Smooth muscle cell (in vitro differentiated cells): ENCODE data around the gene NUB1. TPM values are rescaled to one million over a fixed set of nuclear protein-coding genes. Genes with fewer than 3 reads are reported as not detected.
A peak's percentile ranks its signal among the peaks of the same experiment; 100 is the strongest.

Experiments used
- DNase-seq: peaks from one replicate; lab custom pipeline; 2025; ENCODE audit not compliant: unreplicated experiment; lab: John Stamatoyannopoulos, UW
- H2AFZ ChIP-seq: fragments of 200-600 bp; sonication (generic); 2 replicates; pipeline ENCODE4 v1.6.0; 2016; ENCODE audit warnings: antibody characterized with exemption, low read depth, mild to moderate bottlenecking
- H3F3A ChIP-seq: fragments of 200-600 bp; sonication (generic); 2 replicates; pipeline ENCODE4 v1.6.0; 2017; ENCODE audit warnings: antibody characterized with exemption, low read depth
- H3K27ac ChIP-seq: fragments of 200-600 bp; sonication (generic); 2 replicates; pipeline ENCODE4 v1.5.1; 2016; ENCODE audit warnings: low read depth, mild to moderate bottlenecking
- H3K27me3 ChIP-seq: fragments of 200-600 bp; sonication (generic); 2 replicates; pipeline ENCODE4 v1.6.1; 2016; ENCODE audit warnings: low read depth, mild to moderate bottlenecking
- H3K36me3 ChIP-seq: fragments of 200-600 bp; sonication (generic); 2 replicates; pipeline ENCODE4 v1.5.1; 2016; ENCODE audit warnings: low read depth
- H3K4me1 ChIP-seq: fragments of 200-600 bp; sonication (generic); 2 replicates; pipeline ENCODE4 v1.5.1; 2016; ENCODE audit warnings: low read depth
- H3K4me2 ChIP-seq: fragments of 200-600 bp; sonication (generic); 2 replicates; pipeline ENCODE4 v1.6.0; 2016; ENCODE audit warnings: mild to moderate bottlenecking
- H3K4me3 ChIP-seq: fragments of 200-600 bp; sonication (generic); 2 replicates; pipeline ENCODE4 v1.5.1; 2016; ENCODE audit warnings: mild to moderate bottlenecking
- H3K79me2 ChIP-seq: fragments of 200-600 bp; sonication (generic); 2 replicates; pipeline ENCODE4 v1.6.0; 2016; ENCODE audit warnings: low read depth, mild to moderate bottlenecking
- H3K9ac ChIP-seq: fragments of 200-600 bp; sonication (generic); 2 replicates; pipeline ENCODE4 v1.6.0; 2016; ENCODE audit warnings: low read depth
- H3K9me3 ChIP-seq: fragments of 200-600 bp; sonication (generic); replicated peaks from 2 replicates; pipeline ENCODE4 v1.5.1; 2016; ENCODE audit warnings: low read depth
- H4K20me1 ChIP-seq: fragments of 200-600 bp; sonication (generic); 2 replicates; pipeline ENCODE4 v1.6.0; 2016; ENCODE audit warnings: low read depth
- WGBS: methylation state at CpG from one replicate; pipeline ENCODE4 v1.1.7; 2016; ENCODE audit warnings: low lambda C conversion rate; 5-methylcytosine and 5-hydroxymethylcytosine counted together
- polyA plus RNA-seq: library from polyadenylated mRNA; unstranded; fragments of >200 nt; fragmentation: Nextera tagmentation; extraction: Ambion mirVana; gene quantifications from 2 replicates; pipeline ENCODE4 v1.2.1, GENCODE V29; 2016
- total RNA-seq: library from RNA; depleted of rRNA; stranded (reverse); fragments of >200 nt; gene quantifications from 2 replicates; pipeline ENCODE4 v1.2.3, GENCODE V29; 2014
- TF ChIP-seq, protein P1 (sequence below): fragments of 200-600 bp; sonication (generic); IDR thresholded peaks from 2 replicates; pipeline ENCODE4 v1.5.1; 2017; ENCODE audit warnings: borderline replicate concordance, mild to moderate bottlenecking, antibody characterized with exemption; ENCODE audit not compliant: insufficient read depth, poor library complexity, severe bottlenecking

Gene NUB1
- total and polyA plus RNA-seq, 2 experiments from 2014 or later: 28.5 to 36.9 TPM

DNA sequence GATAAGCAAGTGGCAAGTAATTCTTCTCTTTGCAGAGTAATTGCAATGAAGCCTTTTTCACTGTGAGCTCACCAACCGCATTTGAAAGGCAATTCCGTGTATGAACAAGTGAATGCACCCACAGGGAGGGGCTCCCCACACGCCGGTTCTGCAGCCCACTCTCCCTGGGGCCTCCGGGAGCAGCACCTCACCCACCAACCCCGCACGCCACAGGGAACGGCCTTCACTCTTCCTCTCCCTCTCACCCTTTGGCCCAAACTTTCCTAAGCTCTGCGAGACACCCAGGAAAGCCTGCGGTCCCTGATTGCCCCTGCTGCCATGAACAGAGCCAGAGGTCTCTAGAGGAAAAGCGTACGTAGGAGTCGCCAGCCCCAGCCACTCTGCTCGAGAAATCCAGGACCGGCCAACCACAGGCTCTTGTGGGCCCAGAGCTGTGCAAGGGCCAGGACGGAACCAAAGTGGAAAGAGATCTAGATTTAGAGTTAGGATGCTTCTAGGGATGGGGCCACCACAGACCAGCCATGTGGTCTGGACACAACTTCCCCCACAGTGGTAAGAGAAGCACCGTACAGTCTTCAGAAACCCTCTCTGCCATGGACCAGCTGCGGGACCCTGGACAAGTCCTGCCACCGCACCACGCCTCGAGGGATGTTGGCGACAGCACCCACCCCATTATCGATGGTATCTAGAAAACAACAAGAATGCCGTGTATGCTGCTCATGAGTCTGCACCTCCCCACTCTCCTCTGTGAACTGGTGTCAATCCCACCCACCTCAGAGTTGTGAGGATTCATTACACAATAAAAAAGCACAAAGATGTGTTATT lies 64.7 kb downstream of the NUB1 start:
- no peak overlapping the region for H3K4me2 ChIP-seq
- peaks cover 29% of the 10 kb centered on the region for H3K27me3 ChIP-seq
- H3F3A ChIP-seq: no peaks in the 10 kb centered on the region
- no peak overlapping the region for H3K9ac ChIP-seq
- 96% methylated on average over 24 of the region's 24 CpGs for WGBS
- no peak overlapping the region for H3K4me3 ChIP-seq
- DNase-seq: no peak
- no peak overlapping the region for H2AFZ ChIP-seq
- no peak overlapping the region for H3K27ac ChIP-seq
- H4K20me1 ChIP-seq: no peaks in the 10 kb centered on the region
- no peaks in the 10 kb centered on the region for H3K79me2 ChIP-seq
- no peaks in the 10 kb centered on the region for H3K4me1 ChIP-seq
- TF ChIP-seq, protein P1, sequence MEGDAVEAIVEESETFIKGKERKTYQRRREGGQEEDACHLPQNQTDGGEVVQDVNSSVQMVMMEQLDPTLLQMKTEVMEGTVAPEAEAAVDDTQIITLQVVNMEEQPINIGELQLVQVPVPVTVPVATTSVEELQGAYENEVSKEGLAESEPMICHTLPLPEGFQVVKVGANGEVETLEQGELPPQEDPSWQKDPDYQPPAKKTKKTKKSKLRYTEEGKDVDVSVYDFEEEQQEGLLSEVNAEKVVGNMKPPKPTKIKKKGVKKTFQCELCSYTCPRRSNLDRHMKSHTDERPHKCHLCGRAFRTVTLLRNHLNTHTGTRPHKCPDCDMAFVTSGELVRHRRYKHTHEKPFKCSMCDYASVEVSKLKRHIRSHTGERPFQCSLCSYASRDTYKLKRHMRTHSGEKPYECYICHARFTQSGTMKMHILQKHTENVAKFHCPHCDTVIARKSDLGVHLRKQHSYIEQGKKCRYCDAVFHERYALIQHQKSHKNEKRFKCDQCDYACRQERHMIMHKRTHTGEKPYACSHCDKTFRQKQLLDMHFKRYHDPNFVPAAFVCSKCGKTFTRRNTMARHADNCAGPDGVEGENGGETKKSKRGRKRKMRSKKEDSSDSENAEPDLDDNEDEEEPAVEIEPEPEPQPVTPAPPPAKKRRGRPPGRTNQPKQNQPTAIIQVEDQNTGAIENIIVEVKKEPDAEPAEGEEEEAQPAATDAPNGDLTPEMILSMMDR: no peak
- no peaks in the 10 kb centered on the region for H3K9me3 ChIP-seq
- no peaks in the 10 kb centered on the region for H3K36me3 ChIP-seq

DNA sequence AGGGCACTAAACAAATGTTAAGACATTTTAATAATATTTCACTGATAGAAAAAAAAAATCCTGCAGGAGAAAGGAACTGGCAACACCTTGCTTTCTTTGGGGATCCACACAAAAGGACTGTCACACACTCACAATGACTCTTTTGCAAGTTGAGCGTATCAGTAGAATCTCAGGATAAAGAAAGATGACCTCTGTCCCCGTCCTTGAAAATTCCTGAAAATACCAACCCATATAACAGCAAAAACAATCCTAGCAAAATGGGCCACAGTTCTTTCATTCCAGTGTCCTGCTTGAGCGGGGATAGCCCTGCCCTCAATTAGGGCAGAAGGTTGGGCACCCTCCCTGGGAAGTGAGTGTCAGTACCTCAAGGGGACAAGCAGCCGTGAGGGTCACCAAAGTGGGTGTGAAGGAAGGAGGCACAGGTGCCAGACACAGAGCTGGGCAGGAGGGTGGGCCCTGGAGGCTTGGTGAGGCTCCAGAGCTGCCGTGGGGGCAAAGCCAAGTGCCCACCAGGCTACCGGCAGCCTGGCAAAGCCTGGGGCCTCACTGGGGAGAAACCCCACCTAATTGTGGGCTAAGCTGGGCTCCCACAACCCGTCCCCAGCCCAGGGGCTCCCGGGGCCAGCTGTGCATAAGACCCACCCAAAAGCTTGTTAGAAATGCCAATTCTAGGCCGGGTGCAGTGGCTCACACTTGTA lies 65.4 kb downstream of the NUB1 start:
- H3K79me2 ChIP-seq: no peaks in the 10 kb centered on the region
- H3K9ac ChIP-seq: no peak overlapping the region
- no peaks in the 10 kb centered on the region for H3K9me3 ChIP-seq
- no peak overlapping the region for H3K4me2 ChIP-seq
- H3K4me3 ChIP-seq: no peak overlapping the region
- TF ChIP-seq, protein P1: no peak
- no peaks in the 10 kb centered on the region for H3F3A ChIP-seq
- H4K20me1 ChIP-seq: no peaks in the 10 kb centered on the region
- no peak for DNase-seq
- WGBS: 96% methylated on average over 9 of the region's 9 CpGs
- H3K27ac ChIP-seq: no peak overlapping the region
- no peaks in the 10 kb centered on the region for H3K36me3 ChIP-seq
- no peaks in the 10 kb centered on the region for H3K4me1 ChIP-seq
- H3K27me3 ChIP-seq: peaks cover 35% of the 10 kb centered on the region
- no peak overlapping the region for H2AFZ ChIP-seq

DNA sequence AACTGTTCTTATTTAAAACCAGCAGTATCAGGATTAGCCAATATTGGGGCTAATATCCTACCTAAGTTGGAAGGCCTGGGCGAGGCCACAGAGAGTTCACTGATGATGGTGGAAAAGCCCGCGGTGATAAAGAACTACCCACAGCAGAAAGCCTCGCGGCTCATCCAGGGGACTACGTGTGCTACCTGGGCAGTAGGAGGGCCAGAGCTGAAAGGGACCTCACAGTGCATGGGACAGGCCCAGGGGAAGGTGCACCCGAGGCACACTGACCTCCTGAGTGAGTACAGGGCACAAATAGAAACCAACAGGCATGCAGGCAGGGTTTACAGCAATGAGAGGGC lies 66.9 kb downstream of the NUB1 start:
- 82% methylated on average over 7 of the region's 7 CpGs for WGBS
- H3F3A ChIP-seq: no peaks in the 10 kb centered on the region
- H3K4me3 ChIP-seq: peak overlapping the region; percentile 73
- no peaks in the 10 kb centered on the region for H3K9me3 ChIP-seq
- peaks cover 36% of the 10 kb centered on the region for H3K27me3 ChIP-seq
- no peak overlapping the region for H3K27ac ChIP-seq
- TF ChIP-seq, protein P1: no peak
- H4K20me1 ChIP-seq: no peaks in the 10 kb centered on the region
- no peak overlapping the region for H2AFZ ChIP-seq
- H3K79me2 ChIP-seq: no peaks in the 10 kb centered on the region
- H3K36me3 ChIP-seq: no peaks in the 10 kb centered on the region
- no peak for DNase-seq
- H3K4me2 ChIP-seq: peak overlapping the region; percentile 96
- no peaks in the 10 kb centered on the region for H3K4me1 ChIP-seq
- no peak overlapping the region for H3K9ac ChIP-seq
